ENCODE results near the gene NAGS. TPM values are rescaled to one million over a fixed set of nuclear protein-coding genes. Genes with fewer than 3 reads are reported as not detected.
A peak's percentile ranks its signal among the peaks of the same experiment; 100 is the strongest.

Gene NAGS
- total and polyA plus RNA-seq, 2 donors (not counting 1 experiment from before 2014, with no cell fraction given) = 0.66 to 2.2 TPM

DNA sequence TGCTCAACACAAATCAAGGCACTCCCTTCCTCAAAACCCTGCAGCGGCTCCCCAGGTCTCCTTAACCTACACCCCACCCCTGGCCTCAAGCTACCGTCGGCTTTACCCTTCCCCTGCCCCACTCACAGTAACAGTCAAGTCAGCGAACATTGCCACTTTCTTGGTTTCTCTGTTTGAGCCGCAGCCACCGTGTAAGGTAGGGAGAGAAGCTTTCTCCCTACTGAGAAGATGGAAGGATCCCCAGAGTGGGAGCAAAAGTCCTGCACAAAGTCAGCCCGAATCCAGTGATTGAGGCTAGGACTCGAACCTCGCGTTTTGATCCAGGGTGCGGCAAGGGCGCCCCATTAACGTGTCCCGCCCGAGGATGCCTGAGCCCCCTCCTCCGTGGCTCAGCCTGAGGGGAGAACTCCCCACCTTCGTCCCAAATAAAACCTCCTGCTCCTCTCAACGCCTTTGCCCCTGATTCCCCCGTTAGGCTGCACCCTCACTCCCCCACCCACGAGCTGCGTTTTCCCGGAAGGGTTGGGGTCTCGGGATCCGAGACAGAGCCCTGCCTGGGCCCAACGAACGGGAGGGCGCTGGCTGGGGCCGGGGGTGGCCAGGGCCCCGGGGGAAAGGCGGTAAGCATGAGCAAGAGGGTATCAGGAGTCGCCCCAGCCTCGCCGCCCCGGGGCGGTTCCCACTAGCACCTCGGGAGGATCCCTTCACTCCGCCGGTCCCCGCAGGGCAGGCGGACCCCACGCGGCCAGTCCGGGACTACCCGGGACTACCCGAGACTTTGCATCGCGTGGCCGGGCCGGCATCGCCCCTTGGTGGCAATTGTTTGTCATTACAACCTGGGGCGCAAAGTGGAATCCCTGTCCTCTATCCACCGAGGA is 9.9 kb upstream of the NAGS start:
- peaks cover 0 to 9% (median 0%) of the 10 kb centered on the region in 3 donors for H3K9me3 ChIP-seq (ENCODE audit: control extremely low read depth in 1 of 3, control insufficient read depth in 2 of 3, insufficient read depth in 1 of 3, low read length in 2 of 3)
- DNase-seq = peak; percentile 71
- H3K4me3 ChIP-seq (ENCODE audit: control extremely low read depth in 1 of 5, extremely low read depth in 1 of 5, insufficient read depth in 1 of 5, low read depth in 2 of 5, low read length in 4 of 5) = peak overlapping the region in 1 of 5 experiments; percentile 12
- no peak overlapping the region for H3K27ac ChIP-seq (ENCODE audit: low read length in 2 of 2)
- Mint-ChIP-seq H3K27me3 (peaks cover 29% of the 10 kb centered on the region), H3K27ac (no peak overlapping the region), H3K4me3 (no peak overlapping the region), H3K9me3 (ENCODE audit: insufficient read depth) (no peaks in the 10 kb centered on the region), H3K4me1 (peaks cover 3% of the 10 kb centered on the region)
- no peaks in the 10 kb centered on the region for H3K79me2 ChIP-seq (ENCODE audit: control insufficient read depth, insufficient read depth, low read length)
- no peaks in the 10 kb centered on the region for H3K36me3 ChIP-seq (replicated peaks in 1 of 2; ENCODE audit: control extremely low read depth in 1 of 2, control insufficient read depth in 1 of 2, extremely low read depth in 1 of 2, insufficient read depth in 2 of 2, low read length in 1 of 2)
- no peaks in the 10 kb centered on the region for H4K20me1 ChIP-seq (ENCODE audit: control insufficient read depth, insufficient read depth, low read length, poor library complexity, severe bottlenecking)
- peaks cover 0 to 22% (median 7%) of the 10 kb centered on the region in 4 experiments for H3K27me3 ChIP-seq (replicated peaks in 1 of 4; ENCODE audit: control extremely low read depth in 1 of 4, control insufficient read depth in 3 of 4, insufficient read depth in 4 of 4, low read length in 3 of 4)
- WGBS (ENCODE audit: insufficient coverage) = 12% methylated on average over 49 of the region's 52 CpGs
- intact Hi-C loops (cut with micrococcal nuclease) = loop anchor here (1.0 kb wide), 1 partner anchor 50 kb away; no protein-coding TSS in a partner anchor
- ATAC-seq (ENCODE audit: low read depth) = peak; percentile 83
- H3K9ac ChIP-seq (ENCODE audit: low read length) = no peak overlapping the region
- peak overlapping the region; percentile 64 for H2AFZ ChIP-seq (ENCODE audit: insufficient read depth, low read depth, low read length, poor library complexity, severe bottlenecking)
- TF ChIP-seq, protein P1, sequence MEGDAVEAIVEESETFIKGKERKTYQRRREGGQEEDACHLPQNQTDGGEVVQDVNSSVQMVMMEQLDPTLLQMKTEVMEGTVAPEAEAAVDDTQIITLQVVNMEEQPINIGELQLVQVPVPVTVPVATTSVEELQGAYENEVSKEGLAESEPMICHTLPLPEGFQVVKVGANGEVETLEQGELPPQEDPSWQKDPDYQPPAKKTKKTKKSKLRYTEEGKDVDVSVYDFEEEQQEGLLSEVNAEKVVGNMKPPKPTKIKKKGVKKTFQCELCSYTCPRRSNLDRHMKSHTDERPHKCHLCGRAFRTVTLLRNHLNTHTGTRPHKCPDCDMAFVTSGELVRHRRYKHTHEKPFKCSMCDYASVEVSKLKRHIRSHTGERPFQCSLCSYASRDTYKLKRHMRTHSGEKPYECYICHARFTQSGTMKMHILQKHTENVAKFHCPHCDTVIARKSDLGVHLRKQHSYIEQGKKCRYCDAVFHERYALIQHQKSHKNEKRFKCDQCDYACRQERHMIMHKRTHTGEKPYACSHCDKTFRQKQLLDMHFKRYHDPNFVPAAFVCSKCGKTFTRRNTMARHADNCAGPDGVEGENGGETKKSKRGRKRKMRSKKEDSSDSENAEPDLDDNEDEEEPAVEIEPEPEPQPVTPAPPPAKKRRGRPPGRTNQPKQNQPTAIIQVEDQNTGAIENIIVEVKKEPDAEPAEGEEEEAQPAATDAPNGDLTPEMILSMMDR (IDR thresholded peaks at IDR 0.05) = peak; percentile 83
- no peak for TF ChIP-seq EZH2 (IDR thresholded peaks at IDR 0.05; ENCODE audit: borderline replicate concordance, insufficient read depth, low read depth, low read length, poor library complexity, severe bottlenecking)
- CTCF ChIA-PET = interaction anchor here (1.8 to 2.4 kb wide), 3 partner anchors 8 to 51 kb away, joined by 4 to 13 read pairs (median 6); no protein-coding TSS in a partner anchor
- POLR2A ChIA-PET = no interaction called here
- H3K4me1 ChIP-seq (ENCODE audit: control insufficient read depth in 2 of 2, insufficient read depth in 2 of 2, low read length in 2 of 2) = peaks cover 8 to 9% of the 10 kb centered on the region in 2 donors
- peak overlapping the region; percentile 67 for H3K4me2 ChIP-seq (replicated peaks; ENCODE audit: low read depth, low read length, poor library complexity, severe bottlenecking)

DNA sequence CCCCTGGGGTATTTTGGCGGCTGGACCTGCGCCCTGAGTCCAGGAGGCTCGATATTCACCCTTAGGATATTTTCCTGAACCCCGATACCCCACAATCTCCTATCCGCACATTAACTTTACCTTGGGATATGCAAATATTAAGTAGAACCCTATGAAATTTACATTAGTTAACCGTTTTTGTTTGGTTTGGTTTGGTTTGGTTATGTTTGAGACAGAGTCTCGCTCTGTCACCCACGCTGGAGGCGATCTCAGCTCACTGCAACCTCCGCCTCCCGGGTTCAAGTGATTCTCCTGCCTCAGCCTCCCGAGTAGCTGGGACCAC is 9.3 kb upstream of the NAGS start:
- TF ChIP-seq, protein P1 (IDR thresholded peaks at IDR 0.05) = peak; percentile 45
- TF ChIP-seq EZH2 (IDR thresholded peaks at IDR 0.05; ENCODE audit: borderline replicate concordance, insufficient read depth, low read depth, low read length, poor library complexity, severe bottlenecking) = no peak
- H3K4me3 ChIP-seq (ENCODE audit: control extremely low read depth in 1 of 5, extremely low read depth in 1 of 5, insufficient read depth in 1 of 5, low read depth in 2 of 5, low read length in 4 of 5) = no peak overlapping the region
- peaks cover 29% of the 10 kb centered on the region for H3K27me3 Mint-ChIP-seq
- H3K79me2 ChIP-seq (ENCODE audit: control insufficient read depth, insufficient read depth, low read length) = no peaks in the 10 kb centered on the region
- peak overlapping the region; percentile 67 for H3K4me2 ChIP-seq (replicated peaks; ENCODE audit: low read depth, low read length, poor library complexity, severe bottlenecking)
- ChIA-PET POLR2A (interaction anchor here (0.6 kb wide), 1 partner anchor 39 kb away, joined by 4 read pairs; no protein-coding TSS in a partner anchor), CTCF (interaction anchor here (0.7 to 2.4 kb wide), 2 partner anchors 27 to 51 kb away, joined by 5 to 13 read pairs; no protein-coding TSS in a partner anchor)
- H3K27me3 ChIP-seq (replicated peaks in 1 of 4; ENCODE audit: control extremely low read depth in 1 of 4, control insufficient read depth in 3 of 4, insufficient read depth in 4 of 4, low read length in 3 of 4) = peaks cover 0 to 22% (median 7%) of the 10 kb centered on the region in 4 experiments
- intact Hi-C loops (cut with micrococcal nuclease) = loop anchor here (1.0 kb wide), 1 partner anchor 51 kb away; no protein-coding TSS in a partner anchor
- peaks cover 8 to 9% of the 10 kb centered on the region in 2 donors for H3K4me1 ChIP-seq (ENCODE audit: control insufficient read depth in 2 of 2, insufficient read depth in 2 of 2, low read length in 2 of 2)
- H3K9me3 ChIP-seq (ENCODE audit: control extremely low read depth in 1 of 3, control insufficient read depth in 2 of 3, insufficient read depth in 1 of 3, low read length in 2 of 3) = peaks cover 0 to 9% (median 0%) of the 10 kb centered on the region in 3 donors
- no peaks in the 10 kb centered on the region for H3K36me3 ChIP-seq (replicated peaks in 1 of 2; ENCODE audit: control extremely low read depth in 1 of 2, control insufficient read depth in 1 of 2, extremely low read depth in 1 of 2, insufficient read depth in 2 of 2, low read length in 1 of 2)
- peak overlapping the region; percentile 64 for H2AFZ ChIP-seq (ENCODE audit: insufficient read depth, low read depth, low read length, poor library complexity, severe bottlenecking)
- peaks cover 3% of the 10 kb centered on the region for H3K4me1 Mint-ChIP-seq
- 0% methylated on average over 3 of the region's 12 CpGs for WGBS (ENCODE audit: insufficient coverage)
- no peak for DNase-seq
- H3K9ac ChIP-seq (ENCODE audit: low read length) = no peak overlapping the region
- no peaks in the 10 kb centered on the region for H4K20me1 ChIP-seq (ENCODE audit: control insufficient read depth, insufficient read depth, low read length, poor library complexity, severe bottlenecking)
- no peak for ATAC-seq (ENCODE audit: low read depth)
- no peak overlapping the region for H3K27ac ChIP-seq (ENCODE audit: low read length in 2 of 2)
- no peaks in the 10 kb centered on the region for H3K9me3 Mint-ChIP-seq (ENCODE audit: insufficient read depth)
- no peak overlapping the region for H3K4me3 Mint-ChIP-seq
- no peak overlapping the region for H3K27ac Mint-ChIP-seq

Measured in B cell (primary cell).